Spinal cord (tissue), 10 donors: Measurements from ENCODE around the gene CDK5. TPM values are rescaled to one million over a fixed set of nuclear protein-coding genes. Genes with fewer than 3 reads are reported as not detected.
A peak's percentile ranks its signal among the peaks of the same experiment; 100 is the strongest.
"Not testable (repeated sequence)": the region's sequence is repeated elsewhere in the genome, so short reads cannot be mapped to it uniquely, and the experiment has no call there.

Source experiments
- DNase-seq, 6 donors: peaks; one replicate each; pipeline versions ENCODE4 v3.0.0 to v3.0.0-alpha.2; 2013 to 2015; ENCODE audit warnings: low spot score in 6 of 6, low read depth in 4 of 6
- H3K27ac ChIP-seq: one replicate; pipeline ENCODE4 v1.5.1; 2013; ENCODE audit warnings: low read depth, low read length, control low read depth
- H3K27me3 ChIP-seq: one replicate; pipeline ENCODE4 v1.6.1; 2013; ENCODE audit warnings: low read length; ENCODE audit not compliant: control insufficient read depth, insufficient read depth
- H3K36me3 ChIP-seq: one replicate; pipeline ENCODE4 v1.6.1; 2013; ENCODE audit warnings: low read length; ENCODE audit not compliant: control insufficient read depth, insufficient read depth
- H3K4me1 ChIP-seq: one replicate; pipeline ENCODE4 v1.6.1; 2013; ENCODE audit warnings: low read length; ENCODE audit not compliant: control insufficient read depth, insufficient read depth
- H3K4me3 ChIP-seq: one replicate; pipeline ENCODE4 v1.5.1; 2013; ENCODE audit warnings: low read depth, low read length, control low read depth
- H3K9me3 ChIP-seq: one replicate; pipeline ENCODE4 v1.6.1; 2013; ENCODE audit warnings: low read length; ENCODE audit not compliant: control insufficient read depth, insufficient read depth
- WGBS: methylation state at CpG from one replicate; pipeline ENCODE4 v1.1.5; 2013; ENCODE audit warnings: missing lambda C conversion rate; ENCODE audit not compliant: insufficient coverage; 5-methylcytosine and 5-hydroxymethylcytosine counted together
- polyA plus RNA-seq, 2 donors: library from polyadenylated mRNA; unstranded; fragments of 120-200 nt; gene quantifications; one replicate each; pipeline ENCODE4 v1.2.1, GENCODE V29; 2013; ENCODE audit not compliant: insufficient read length in 2 of 2
- total RNA-seq, 2 donors: library from RNA; depleted of rRNA in 1 of 2; stranded (reverse); fragments of 120-200 nt in 1 of 2; fragments of >200 nt in 1 of 2; gene quantifications; one replicate each; pipeline versions ENCODE4 v1.2.3 to v1.2.4, GENCODE V29; 2013 to 2014
- donor health status: healthy.

Gene CDK5
- total and polyA plus RNA-seq, 4 donors = 33.3 to 94.3 (median 64.8) TPM

- Histone ChIP-seq H3K9me3 (no peaks in the 10 kb centered on the region), H3K27me3 (no peaks in the 10 kb centered on the region), H3K36me3 (peaks cover 61% of the 10 kb centered on the region), H3K27ac (no peak within 1 kb of the TSS), H3K4me1 (peaks cover 54% of the 10 kb centered on the region), H3K4me3 (no peak within 1 kb of the TSS)
- DNase-seq = peak in 2 of 6 donors; percentile 38 to 53
- WGBS = 76% methylated on average over 22 of the region's 22 CpGs
These were observed 9.5 kb downstream of the CDK5 start, which contains the start of gene ASIC3 for GRCh38 chr7:151047976-151048815. TSS of gene ASIC3 (plus strand) at chr7:151048531. CDS start at chr7:151048886, 355 bp downstream.

GRCh38 chr7:151046603-151047573, 10.8 kb downstream of the CDK5 start:
- DNase-seq = peak in 3 of 6 donors; percentile 38 to 78 (median 76)
- no peak overlapping the region for H3K4me3 ChIP-seq
- WGBS = 14% methylated on average over 9 of the region's 14 CpGs
- H3K36me3 ChIP-seq = peaks cover 65% of the 10 kb centered on the region
- no peaks in the 10 kb centered on the region for H3K9me3 ChIP-seq
- H3K27me3 ChIP-seq = no peaks in the 10 kb centered on the region
- peak overlapping the region; percentile 43 for H3K27ac ChIP-seq
- peaks cover 53% of the 10 kb centered on the region for H3K4me1 ChIP-seq

DNA sequence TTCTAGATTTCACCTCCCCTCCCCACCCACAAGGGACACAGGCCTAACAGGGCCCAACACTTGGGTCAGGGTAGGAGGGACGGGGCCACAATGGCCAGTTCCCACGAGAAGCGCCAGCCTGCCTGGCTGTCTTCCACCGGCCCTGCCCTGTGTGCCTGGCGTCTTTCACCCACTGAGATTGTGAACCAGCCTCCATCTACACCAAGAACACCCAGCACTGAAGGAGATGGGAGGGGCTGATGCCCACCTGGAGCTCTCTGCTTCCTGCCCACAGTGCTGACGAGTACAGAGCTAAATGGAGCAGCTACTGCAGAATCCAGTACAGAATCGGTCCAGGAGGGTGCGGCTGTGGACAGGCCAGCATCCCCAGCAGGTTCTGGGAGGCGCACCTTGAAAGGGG, 11.7 kb downstream of the CDK5 start:
- DNase-seq = no peak
- Histone ChIP-seq H3K27ac (no peak overlapping the region), H3K4me1 (peaks cover 48% of the 10 kb centered on the region), H3K4me3 (no peak overlapping the region), H3K36me3 (peaks cover 70% of the 10 kb centered on the region), H3K27me3 (no peaks in the 10 kb centered on the region), H3K9me3 (no peaks in the 10 kb centered on the region)
- 83% methylated on average over 8 of the region's 9 CpGs for WGBS

- Histone ChIP-seq H3K9me3 (no peaks in the 10 kb centered on the region), H3K27me3 (no peaks in the 10 kb centered on the region), H3K4me3 (no peak overlapping the region), H3K36me3 (peaks cover 77% of the 10 kb centered on the region), H3K27ac (no peak overlapping the region), H3K4me1 (peaks cover 44% of the 10 kb centered on the region)
- WGBS = 68% methylated on average over 7 of the region's 11 CpGs
- no peak for DNase-seq
These were observed 12.4 kb downstream of the CDK5 start for GRCh38 chr7:151045262-151045661.

DNA sequence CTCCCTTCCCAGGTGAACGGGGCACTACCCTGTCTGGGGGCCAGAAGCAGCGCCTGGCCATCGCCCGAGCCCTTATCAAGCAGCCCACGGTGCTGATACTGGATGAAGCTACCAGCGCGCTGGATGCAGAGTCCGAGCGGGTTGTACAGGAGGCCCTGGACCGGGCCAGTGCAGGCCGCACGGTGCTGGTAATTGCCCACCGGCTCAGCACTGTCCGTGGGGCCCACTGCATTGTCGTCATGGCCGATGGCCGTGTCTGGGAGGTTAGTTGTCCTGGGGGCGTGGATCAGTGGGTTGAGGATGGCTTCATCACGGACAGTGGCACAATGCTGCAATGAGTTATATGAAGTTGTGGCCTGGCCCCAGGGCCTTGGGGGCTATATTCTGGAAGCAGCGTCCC, 13.7 kb downstream of the CDK5 start:
- Histone ChIP-seq H3K4me3 (no peak overlapping the region), H3K36me3 (peaks cover 83% of the 10 kb centered on the region), H3K9me3 (no peaks in the 10 kb centered on the region), H3K27me3 (no peaks in the 10 kb centered on the region), H3K4me1 (peaks cover 37% of the 10 kb centered on the region), H3K27ac (no peak overlapping the region)
- no peak for DNase-seq
- WGBS = 96% methylated on average over 16 of the region's 20 CpGs

GRCh38 chr7:151043449-151043848, 14.2 kb downstream of the CDK5 start:
- not testable (repeated sequence) for H3K27me3 ChIP-seq, H3K27ac ChIP-seq, H3K4me3 ChIP-seq, H3K9me3 ChIP-seq, DNase-seq
- WGBS = 99% methylated on average over 10 of the region's 10 CpGs
- peaks cover 35% of the 10 kb centered on the region for H3K4me1 ChIP-seq
- peaks cover 86% of the 10 kb centered on the region for H3K36me3 ChIP-seq

DNA sequence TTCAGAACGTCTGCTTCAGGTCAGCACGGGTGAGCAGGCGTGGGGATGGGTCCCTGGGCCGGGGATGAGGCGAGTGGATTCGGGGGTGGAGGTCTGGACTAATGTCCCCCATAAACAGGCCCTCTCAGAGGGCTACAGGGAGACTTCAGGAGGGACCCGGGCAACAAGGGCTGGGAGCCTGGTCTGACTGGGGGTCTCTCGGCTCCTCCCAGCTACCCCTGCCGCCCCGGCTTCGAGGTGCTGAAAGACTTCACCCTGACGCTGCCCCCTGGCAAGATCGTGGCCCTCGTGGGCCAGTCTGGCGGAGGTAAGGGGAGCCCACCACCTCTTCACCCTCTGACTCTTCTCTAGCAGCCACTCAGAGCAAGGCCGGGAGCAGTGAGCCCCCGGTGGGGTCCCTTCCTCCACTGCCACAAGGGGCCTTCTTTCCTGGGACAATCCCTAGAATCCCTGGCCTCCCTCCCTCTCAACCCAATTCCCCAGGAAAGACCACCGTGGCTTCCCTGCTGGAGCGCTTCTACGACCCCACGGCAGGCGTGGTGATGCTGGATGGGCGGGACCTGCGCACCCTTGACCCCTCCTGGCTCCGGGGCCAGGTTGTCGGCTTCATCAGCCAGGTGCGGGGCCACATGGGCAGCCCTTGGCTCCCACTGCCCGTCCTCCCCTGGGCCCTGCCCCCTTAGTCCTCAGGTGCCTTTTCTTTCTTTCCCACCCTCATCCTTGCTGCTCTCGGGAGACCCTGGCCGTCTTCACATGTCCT, 16.9 kb downstream of the CDK5 start:
- Histone ChIP-seq H3K4me1 (peaks cover 8% of the 10 kb centered on the region), H3K4me3 (no peak overlapping the region), H3K27ac (no peak overlapping the region), H3K36me3 (peaks cover 100% of the 10 kb centered on the region), H3K27me3 (no peaks in the 10 kb centered on the region), H3K9me3 (no peaks in the 10 kb centered on the region)
- no peak for DNase-seq
- 90% methylated on average over 30 of the region's 30 CpGs for WGBS

DNA sequence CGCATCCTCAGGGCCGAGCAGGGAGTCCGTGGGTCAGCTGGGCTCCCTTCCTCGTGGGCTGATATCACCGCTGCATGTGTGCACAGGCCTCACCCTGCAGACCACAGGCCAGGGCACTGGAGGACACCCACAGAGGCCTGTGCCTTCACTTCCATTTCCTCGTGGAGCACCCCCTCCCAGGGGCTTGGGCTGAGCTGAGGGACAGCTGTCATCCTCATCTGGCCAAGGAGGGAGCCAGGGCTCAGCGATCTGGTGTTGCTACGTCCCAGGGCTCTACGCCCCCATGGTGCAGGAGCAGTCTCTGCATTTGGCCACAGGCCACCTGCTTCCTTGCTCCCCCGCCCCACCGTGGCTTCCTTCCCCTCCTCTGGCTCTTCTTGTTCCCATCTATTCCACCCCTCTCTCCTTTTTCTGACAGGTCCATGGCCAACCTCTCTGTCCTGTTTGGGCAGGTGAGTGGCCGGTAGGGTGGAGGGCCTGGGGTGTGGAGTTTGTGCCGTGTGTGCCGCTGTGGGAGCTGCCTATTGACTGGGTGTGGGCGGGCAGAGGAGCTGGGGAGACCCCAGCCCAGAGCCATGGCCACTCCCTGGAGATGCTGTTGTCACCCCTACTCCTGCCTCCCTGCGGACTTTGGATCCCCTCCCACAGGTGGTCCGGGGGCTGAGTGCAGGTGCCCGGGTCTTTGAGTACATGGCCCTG, 17.7 kb downstream of the CDK5 start:
- Histone ChIP-seq H3K27me3 (no peaks in the 10 kb centered on the region), H3K4me1 (peaks cover 2% of the 10 kb centered on the region), H3K27ac (no peak overlapping the region), H3K9me3 (no peaks in the 10 kb centered on the region), H3K36me3 (peaks cover 100% of the 10 kb centered on the region), H3K4me3 (no peak overlapping the region)
- 81% methylated on average over 15 of the region's 18 CpGs for WGBS
- no peak for DNase-seq
